ENCODE measurements around the gene SGMS1. TPM values are rescaled to one million over a fixed set of nuclear protein-coding genes. Genes with fewer than 3 reads are reported as not detected.

The SGMS1 gene
- total RNA-seq, 2 experiments from 2014 or later: 8.1 to 8.8 TPM

- intact Hi-C loops (cut with micrococcal nuclease): no loop called here
- CTCF ChIA-PET: no interaction called here
- no peak overlapping the region for H3K4me3 Mint-ChIP-seq
- peaks cover 16% of the 10 kb centered on the region for H3K4me1 Mint-ChIP-seq (ENCODE audit: low read depth)
- H3K36me3 Mint-ChIP-seq (ENCODE audit: low read depth): peaks cover 32% of the 10 kb centered on the region
- DNase-seq: no peak
- H3K27me3 Mint-ChIP-seq (ENCODE audit: low read depth): no peaks in the 10 kb centered on the region
- H3K27ac Mint-ChIP-seq: no peak overlapping the region
- H3K9me3 Mint-ChIP-seq: no peaks in the 10 kb centered on the region
Measured at GRCh38 chr10:50585921-50586739, 37.6 kb downstream of the SGMS1 start.

DNA sequence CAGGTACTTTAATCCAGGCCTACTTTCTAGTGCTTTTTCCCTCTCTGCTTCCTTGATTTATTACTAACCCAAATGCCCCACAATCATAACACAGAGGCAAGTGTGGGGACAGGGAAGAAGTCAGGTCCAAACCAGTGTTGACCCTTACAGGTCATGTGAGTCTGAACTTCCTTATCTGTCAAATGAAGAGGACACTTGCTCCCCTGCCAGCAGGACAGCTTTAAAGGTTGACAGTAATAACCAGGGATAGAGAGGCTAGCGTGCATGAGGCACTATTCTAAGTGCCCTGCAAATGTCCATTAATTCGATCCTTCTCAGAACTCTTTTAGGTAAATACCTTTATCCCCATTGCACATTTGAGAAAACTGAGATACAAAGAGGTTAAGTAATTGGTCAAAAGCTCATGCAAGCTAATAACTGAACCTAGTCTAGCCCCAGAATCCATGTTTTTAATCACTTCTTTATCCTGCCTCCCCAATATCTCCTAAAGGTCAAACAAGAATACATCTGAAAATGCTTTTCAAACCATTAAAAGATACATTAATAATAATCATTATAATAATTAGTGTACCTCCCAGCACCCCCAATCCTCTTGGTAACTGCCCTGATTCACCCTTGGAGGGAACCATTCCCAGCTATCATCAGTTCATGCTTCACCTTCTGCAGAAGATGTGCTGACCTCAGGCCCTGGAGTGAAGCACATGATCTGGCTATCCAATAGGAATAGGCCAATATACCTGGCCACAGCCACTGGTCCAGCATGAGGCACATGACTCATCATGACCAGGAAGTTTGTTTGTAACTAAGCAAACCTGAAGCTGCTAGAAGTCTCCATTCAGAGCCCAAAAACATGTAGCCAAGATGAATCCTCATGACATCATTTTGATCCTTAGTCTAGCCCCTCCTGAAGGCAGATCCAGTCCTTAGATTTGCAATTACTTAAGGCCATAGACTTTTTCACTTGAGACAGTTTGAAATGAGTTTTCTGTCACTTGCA lies 40.7 kb downstream of the SGMS1 start:
- peaks cover 29% of the 10 kb centered on the region for H3K4me1 Mint-ChIP-seq (ENCODE audit: low read depth)
- H3K4me3 Mint-ChIP-seq: no peak overlapping the region
- H3K36me3 Mint-ChIP-seq (ENCODE audit: low read depth): peaks cover 19% of the 10 kb centered on the region
- no peaks in the 10 kb centered on the region for H3K27me3 Mint-ChIP-seq (ENCODE audit: low read depth)
- CTCF ChIA-PET: no interaction called here
- no peak overlapping the region for H3K27ac Mint-ChIP-seq
- DNase-seq: no peak
- no peaks in the 10 kb centered on the region for H3K9me3 Mint-ChIP-seq
- intact Hi-C loops (cut with micrococcal nuclease): no loop called here

DNA sequence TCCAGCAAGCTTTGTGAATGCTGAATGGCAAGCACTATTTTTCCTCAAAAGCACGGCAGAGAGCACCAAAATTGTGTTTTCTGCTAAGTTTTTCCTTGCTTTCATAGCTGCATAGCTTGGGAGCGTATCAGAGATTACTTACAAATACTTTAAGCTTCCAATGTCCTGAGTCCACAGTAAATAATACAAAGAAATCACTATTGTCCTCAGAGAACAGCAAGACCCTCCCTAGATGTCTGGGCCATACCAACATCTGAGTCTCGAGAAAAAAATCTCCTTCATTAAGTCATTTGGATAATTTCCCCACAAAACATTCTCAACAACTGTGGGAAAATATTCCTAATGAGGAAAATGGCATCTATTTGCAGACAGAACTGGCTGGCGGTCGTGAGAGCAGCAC lies 41.7 kb downstream of the SGMS1 start:
- no peak for DNase-seq
- intact Hi-C loops (cut with micrococcal nuclease): no loop called here
- no peaks in the 10 kb centered on the region for H3K27me3 Mint-ChIP-seq (ENCODE audit: low read depth)
- H3K4me3 Mint-ChIP-seq: no peak overlapping the region
- CTCF ChIA-PET: no interaction called here
- H3K4me1 Mint-ChIP-seq (ENCODE audit: low read depth): peaks cover 38% of the 10 kb centered on the region
- no peak overlapping the region for H3K27ac Mint-ChIP-seq
- peaks cover 12% of the 10 kb centered on the region for H3K36me3 Mint-ChIP-seq (ENCODE audit: low read depth)
- H3K9me3 Mint-ChIP-seq: no peaks in the 10 kb centered on the region

- Mint-ChIP-seq H3K4me3 (no peak overlapping the region), H3K27ac (no peak overlapping the region), H3K36me3 (ENCODE audit: low read depth) (peaks cover 2% of the 10 kb centered on the region), H3K4me1 (ENCODE audit: low read depth) (peaks cover 49% of the 10 kb centered on the region), H3K9me3 (no peaks in the 10 kb centered on the region), H3K27me3 (ENCODE audit: low read depth) (no peaks in the 10 kb centered on the region)
- intact Hi-C loops (cut with micrococcal nuclease): no loop called here
- no peak for DNase-seq
- CTCF ChIA-PET: no interaction called here
Measured at GRCh38 chr10:50580262-50580891, 43.4 kb downstream of the SGMS1 start.

DNA sequence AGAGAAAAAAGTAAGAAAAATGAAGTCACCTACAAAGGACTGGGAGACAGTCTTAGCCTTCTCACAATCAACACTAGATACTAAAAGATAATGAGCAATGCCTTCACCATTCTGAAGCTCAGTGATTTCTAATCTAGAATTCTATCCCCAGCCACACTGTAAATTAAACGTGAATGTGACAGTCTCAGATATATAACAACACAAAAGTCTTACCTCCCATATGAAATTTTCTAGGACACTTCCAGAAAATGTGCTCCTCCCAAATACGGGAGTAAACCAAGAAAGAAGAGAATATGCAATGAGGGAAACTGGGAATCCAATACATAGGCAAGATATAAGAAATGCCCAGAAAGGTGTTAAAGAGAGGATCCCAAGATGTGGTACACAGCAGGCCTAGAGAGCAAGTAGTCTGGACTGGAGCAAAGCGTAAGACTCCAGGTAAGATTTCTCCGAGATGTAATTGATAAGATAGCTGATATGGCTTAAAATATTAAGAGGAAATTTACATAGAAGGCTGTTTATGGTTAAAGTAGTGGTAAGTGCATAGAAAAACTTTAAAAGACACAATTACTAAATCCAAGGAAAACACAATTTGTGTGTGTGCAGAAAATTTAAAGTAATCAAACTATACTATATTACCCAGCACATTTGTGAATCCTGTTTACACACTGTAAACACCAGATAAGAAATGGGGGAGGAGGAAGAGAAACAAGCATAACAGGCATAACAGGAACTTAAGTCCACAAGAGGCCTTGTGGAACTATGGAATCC lies 44.1 kb downstream of the SGMS1 start:
- DNase-seq: no peak
- Mint-ChIP-seq H3K9me3 (no peaks in the 10 kb centered on the region), H3K27me3 (ENCODE audit: low read depth) (no peaks in the 10 kb centered on the region), H3K36me3 (ENCODE audit: low read depth) (peaks cover 2% of the 10 kb centered on the region), H3K4me1 (ENCODE audit: low read depth) (peaks cover 47% of the 10 kb centered on the region), H3K4me3 (no peak overlapping the region), H3K27ac (no peak overlapping the region)
- CTCF ChIA-PET: no interaction called here
- intact Hi-C loops (cut with micrococcal nuclease): no loop called here

GRCh38 chr10:50578949-50579348 lies 44.8 kb downstream of the SGMS1 start:
- CTCF ChIA-PET: interaction anchor here (2.0 kb wide), 1 partner anchor 34 kb away, joined by 4 read pairs; no protein-coding TSS in a partner anchor
- H3K27me3 Mint-ChIP-seq (ENCODE audit: low read depth): no peaks in the 10 kb centered on the region
- no peak overlapping the region for H3K27ac Mint-ChIP-seq
- no peak for DNase-seq
- peaks cover under 1% of the 10 kb centered on the region for H3K36me3 Mint-ChIP-seq (ENCODE audit: low read depth)
- intact Hi-C loops (cut with micrococcal nuclease): no loop called here
- H3K9me3 Mint-ChIP-seq: no peaks in the 10 kb centered on the region
- H3K4me1 Mint-ChIP-seq (ENCODE audit: low read depth): peaks cover 53% of the 10 kb centered on the region
- no peak overlapping the region for H3K4me3 Mint-ChIP-seq

GRCh38 chr10:50577681-50578350 lies 45.9 kb downstream of the SGMS1 start:
- H3K4me3 Mint-ChIP-seq: no peak overlapping the region
- no peaks in the 10 kb centered on the region for H3K27me3 Mint-ChIP-seq (ENCODE audit: low read depth)
- H3K4me1 Mint-ChIP-seq (ENCODE audit: low read depth): peaks cover 55% of the 10 kb centered on the region
- intact Hi-C loops (cut with micrococcal nuclease): no loop called here
- H3K9me3 Mint-ChIP-seq: no peaks in the 10 kb centered on the region
- no peak overlapping the region for H3K27ac Mint-ChIP-seq
- H3K36me3 Mint-ChIP-seq (ENCODE audit: low read depth): peaks cover under 1% of the 10 kb centered on the region
- CTCF ChIA-PET: interaction anchor here (0.6 to 2.0 kb wide), 5 partner anchors 14 to 516 kb away, joined by 3 to 4 read pairs (median 3); no protein-coding TSS in a partner anchor
- peak; percentile 17 for DNase-seq

DNA sequence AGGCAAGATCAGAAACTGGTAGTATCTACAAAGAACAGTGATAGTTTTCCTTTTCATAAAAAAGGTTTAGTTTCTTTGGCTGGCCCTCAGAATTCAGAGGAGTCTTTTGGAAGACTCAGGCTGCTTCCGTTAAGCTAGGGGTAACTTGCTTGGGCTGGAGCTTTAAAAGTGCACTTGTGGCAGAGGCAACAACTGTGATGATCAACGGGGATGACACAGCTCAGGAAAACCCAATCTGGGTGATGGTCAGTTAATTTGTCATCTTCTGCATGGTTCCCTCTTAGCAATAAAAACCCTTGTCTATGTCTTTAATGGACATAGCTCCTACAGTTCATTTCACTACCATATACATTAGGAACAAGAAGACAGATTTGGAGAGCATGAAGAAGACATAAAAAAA lies 46.7 kb downstream of the SGMS1 start:
- Mint-ChIP-seq H3K9me3 (no peaks in the 10 kb centered on the region), H3K4me3 (no peak overlapping the region), H3K27ac (peak overlapping the region; percentile 11), H3K36me3 (ENCODE audit: low read depth) (peaks cover 2% of the 10 kb centered on the region), H3K27me3 (ENCODE audit: low read depth) (no peaks in the 10 kb centered on the region), H3K4me1 (ENCODE audit: low read depth) (peaks cover 60% of the 10 kb centered on the region)
- intact Hi-C loops (cut with micrococcal nuclease): no loop called here
- no peak for DNase-seq
- CTCF ChIA-PET: interaction anchor here (0.6 to 2.0 kb wide), 3 partner anchors 36 to 517 kb away, joined by 3 to 4 read pairs (median 3); no protein-coding TSS in a partner anchor

DNA sequence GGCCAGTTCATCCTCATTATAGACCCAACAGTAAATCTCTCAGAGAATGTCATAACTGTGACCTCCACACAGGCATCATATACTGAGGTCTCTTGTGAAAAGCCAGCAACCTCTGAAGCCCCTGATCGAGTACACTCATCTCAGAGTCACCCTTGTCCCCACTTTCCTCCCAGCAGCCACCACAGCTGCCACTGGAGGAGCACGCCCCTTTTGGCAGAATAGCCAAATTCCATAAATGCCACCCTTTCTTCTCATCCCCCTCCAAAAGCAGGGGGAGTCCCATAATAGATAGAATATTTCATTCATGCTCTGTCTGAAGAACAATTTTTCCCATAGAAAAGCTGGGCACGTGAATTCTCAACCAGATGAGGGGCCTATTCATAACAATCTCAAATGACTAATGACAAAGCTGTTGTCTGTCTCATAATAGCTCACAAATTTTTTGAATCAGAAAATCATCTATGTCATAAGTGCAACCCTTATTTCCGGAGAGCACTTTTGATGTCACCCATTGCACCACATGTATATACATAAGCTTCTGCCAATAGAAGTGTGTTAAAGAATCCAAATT lies 47.4 kb downstream of the SGMS1 start:
- no peaks in the 10 kb centered on the region for H3K27me3 Mint-ChIP-seq (ENCODE audit: low read depth)
- H3K27ac Mint-ChIP-seq: no peak overlapping the region
- no peak for DNase-seq
- peaks cover 60% of the 10 kb centered on the region for H3K4me1 Mint-ChIP-seq (ENCODE audit: low read depth)
- no peak overlapping the region for H3K4me3 Mint-ChIP-seq
- CTCF ChIA-PET: no interaction called here
- intact Hi-C loops (cut with micrococcal nuclease): no loop called here
- H3K9me3 Mint-ChIP-seq: no peaks in the 10 kb centered on the region
- peaks cover 2% of the 10 kb centered on the region for H3K36me3 Mint-ChIP-seq (ENCODE audit: low read depth)

GRCh38 chr10:50575477-50576244 lies 48.1 kb downstream of the SGMS1 start:
- CTCF ChIA-PET: interaction anchor here (0.5 kb wide), 1 partner anchor 531 kb away, joined by 3 read pairs; no protein-coding TSS in a partner anchor
- Mint-ChIP-seq H3K4me3 (no peak overlapping the region), H3K27ac (no peak overlapping the region), H3K27me3 (ENCODE audit: low read depth) (no peaks in the 10 kb centered on the region), H3K36me3 (ENCODE audit: low read depth) (peaks cover 2% of the 10 kb centered on the region), H3K9me3 (no peaks in the 10 kb centered on the region), H3K4me1 (ENCODE audit: low read depth) (peaks cover 54% of the 10 kb centered on the region)
- DNase-seq: no peak
- intact Hi-C loops (cut with micrococcal nuclease): no loop called here

All from activated naive CD4-positive, alpha-beta T cell treated with anti-CD3 and anti-CD28 coated beads for 36 hours (primary cell).